ENCODE data around the gene ACOT8. TPM values are rescaled to one million over a fixed set of nuclear protein-coding genes. Genes with fewer than 3 reads are reported as not detected.

The ACOT8 gene
- total and polyA plus RNA-seq, 2 donors (not counting 1 experiment from before 2014, with no cell fraction given), result 32.4 to 64.7 TPM

- Mint-ChIP-seq H3K4me1 (no peaks in the 10 kb centered on the region), H3K4me3 (no peak overlapping the region), H3K27me3 (no peaks in the 10 kb centered on the region), H3K27ac (no peak overlapping the region), H3K9me3 (ENCODE audit: insufficient read depth) (no peaks in the 10 kb centered on the region)
- POLR2A ChIA-PET, result interaction anchor here (1.6 kb wide), 1 partner anchor 61 kb away, joined by 3 read pairs; the partner anchor contains the start of gene PCIF1
- H3K9ac ChIP-seq (ENCODE audit: low read length), result no peak overlapping the region
- H3K4me3 ChIP-seq (ENCODE audit: control extremely low read depth in 1 of 5, extremely low read depth in 1 of 5, insufficient read depth in 1 of 5, low read depth in 2 of 5, low read length in 4 of 5), result no peak overlapping the region
- no peak for TF ChIP-seq CTCF (IDR thresholded peaks at IDR 0.05)
- no peak for TF ChIP-seq EZH2 (IDR thresholded peaks at IDR 0.05; ENCODE audit: borderline replicate concordance, insufficient read depth, low read depth, low read length, poor library complexity, severe bottlenecking)
- no peaks in the 10 kb centered on the region for H3K27me3 ChIP-seq (replicated peaks in 1 of 4; ENCODE audit: control extremely low read depth in 1 of 4, control insufficient read depth in 3 of 4, insufficient read depth in 4 of 4, low read length in 3 of 4)
- CTCF ChIA-PET, result interaction anchor here (1.4 kb wide), 1 partner anchor 32 kb away, joined by 3 read pairs; no protein-coding TSS in a partner anchor
- no peaks in the 10 kb centered on the region for H3K4me1 ChIP-seq (ENCODE audit: control insufficient read depth in 2 of 2, insufficient read depth in 2 of 2, low read length in 2 of 2)
- no CpG with 5 or more reads among the region's 1 CpG for WGBS (ENCODE audit: insufficient coverage)
- intact Hi-C loops (cut with micrococcal nuclease), result no loop called here
- peaks cover 2 to 24% of the 10 kb centered on the region in 2 experiments for H3K36me3 ChIP-seq (replicated peaks in 1 of 2; ENCODE audit: control extremely low read depth in 1 of 2, control insufficient read depth in 1 of 2, extremely low read depth in 1 of 2, insufficient read depth in 2 of 2, low read length in 1 of 2)
- no peaks in the 10 kb centered on the region for H3K79me2 ChIP-seq (ENCODE audit: control insufficient read depth, insufficient read depth, low read length)
- H3K4me2 ChIP-seq (replicated peaks; ENCODE audit: low read depth, low read length, poor library complexity, severe bottlenecking), result no peak overlapping the region
- no peaks in the 10 kb centered on the region for H3K9me3 ChIP-seq (ENCODE audit: control extremely low read depth in 1 of 3, control insufficient read depth in 2 of 3, insufficient read depth in 1 of 3, low read length in 2 of 3)
- no peak overlapping the region for H2AFZ ChIP-seq (ENCODE audit: insufficient read depth, low read depth, low read length, poor library complexity, severe bottlenecking)
- no peaks in the 10 kb centered on the region for H4K20me1 ChIP-seq (ENCODE audit: control insufficient read depth, insufficient read depth, low read length, poor library complexity, severe bottlenecking)
- no peak overlapping the region for H3K27ac ChIP-seq (ENCODE audit: low read length in 2 of 2)
- ATAC-seq (ENCODE audit: low read depth) (no peak), DNase-seq (no peak)
Measured at GRCh38 chr20:45873409-45874103, 16.4 kb upstream of the ACOT8 start.

- DNase-seq (no peak), ATAC-seq (ENCODE audit: low read depth) (no peak)
- H3K36me3 ChIP-seq (replicated peaks in 1 of 2; ENCODE audit: control extremely low read depth in 1 of 2, control insufficient read depth in 1 of 2, extremely low read depth in 1 of 2, insufficient read depth in 2 of 2, low read length in 1 of 2), result peaks cover 2 to 15% of the 10 kb centered on the region in 2 experiments
- no peaks in the 10 kb centered on the region for H3K79me2 ChIP-seq (ENCODE audit: control insufficient read depth, insufficient read depth, low read length)
- intact Hi-C loops (cut with micrococcal nuclease), result no loop called here
- H3K9me3 Mint-ChIP-seq (ENCODE audit: insufficient read depth), result no peaks in the 10 kb centered on the region
- no peak overlapping the region for H3K4me3 ChIP-seq (ENCODE audit: control extremely low read depth in 1 of 5, extremely low read depth in 1 of 5, insufficient read depth in 1 of 5, low read depth in 2 of 5, low read length in 4 of 5)
- no peaks in the 10 kb centered on the region for H3K27me3 ChIP-seq (replicated peaks in 1 of 4; ENCODE audit: control extremely low read depth in 1 of 4, control insufficient read depth in 3 of 4, insufficient read depth in 4 of 4, low read length in 3 of 4)
- ChIA-PET POLR2A (interaction anchor here (0.8 kb wide), 1 partner anchor 9 kb away, joined by 3 read pairs; no protein-coding TSS in a partner anchor), CTCF (interaction anchor here (1.4 kb wide), 1 partner anchor 31 kb away, joined by 3 read pairs; no protein-coding TSS in a partner anchor)
- no peak overlapping the region for H3K4me2 ChIP-seq (replicated peaks; ENCODE audit: low read depth, low read length, poor library complexity, severe bottlenecking)
- no peaks in the 10 kb centered on the region for H3K4me1 ChIP-seq (ENCODE audit: control insufficient read depth in 2 of 2, insufficient read depth in 2 of 2, low read length in 2 of 2)
- no peaks in the 10 kb centered on the region for H4K20me1 ChIP-seq (ENCODE audit: control insufficient read depth, insufficient read depth, low read length, poor library complexity, severe bottlenecking)
- TF ChIP-seq CTCF (IDR thresholded peaks at IDR 0.05) (no peak), EZH2 (IDR thresholded peaks at IDR 0.05; ENCODE audit: borderline replicate concordance, insufficient read depth, low read depth, low read length, poor library complexity, severe bottlenecking) (no peak)
- no peaks in the 10 kb centered on the region for H3K4me1 Mint-ChIP-seq
- no peak overlapping the region for H3K4me3 Mint-ChIP-seq
- H3K27ac ChIP-seq (ENCODE audit: low read length in 2 of 2), result no peak overlapping the region
- no peaks in the 10 kb centered on the region for H3K9me3 ChIP-seq (ENCODE audit: control extremely low read depth in 1 of 3, control insufficient read depth in 2 of 3, insufficient read depth in 1 of 3, low read length in 2 of 3)
- no peak overlapping the region for H2AFZ ChIP-seq (ENCODE audit: insufficient read depth, low read depth, low read length, poor library complexity, severe bottlenecking)
- H3K27me3 Mint-ChIP-seq, result no peaks in the 10 kb centered on the region
- 97% methylated on average over 3 of the region's 4 CpGs for whole genome bisulfite sequencing (ENCODE audit: insufficient coverage)
- H3K27ac Mint-ChIP-seq, result no peak overlapping the region
- H3K9ac ChIP-seq (ENCODE audit: low read length), result no peak overlapping the region
Measured at GRCh38 chr20:45872626-45873025, 15.4 kb upstream of the ACOT8 start.

Data from B cell (primary cell).